Trophoblast cell (in vitro differentiated cells and primary cell): Measurements from ENCODE around the gene DMBT1.

Source experiments
- DNase-seq, 2 donors: peaks; one replicate each; pipeline ENCODE4 v3.0.0-alpha.2; 2016
- H2AFZ ChIP-seq: 2 replicates; pipeline ENCODE4 v1.6.1; 2013; ENCODE audit warnings: low read length, moderate library complexity, mild to moderate bottlenecking; ENCODE audit not compliant: insufficient read depth, poor library complexity
- H2AK5ac ChIP-seq: 2 replicates; pipeline ENCODE4 v1.6.1; 2013; ENCODE audit warnings: mild to moderate bottlenecking, low read length
- H2BK120ac ChIP-seq: 2 replicates; pipeline ENCODE4 v1.6.1; 2013; ENCODE audit warnings: low read length, mild to moderate bottlenecking, moderate library complexity; ENCODE audit not compliant: insufficient read depth, poor library complexity
- H2BK12ac ChIP-seq: 2 replicates; pipeline ENCODE4 v1.6.1; 2013; ENCODE audit warnings: mild to moderate bottlenecking, low read length, moderate library complexity
- H2BK5ac ChIP-seq: 2 replicates; pipeline ENCODE4 v1.6.1; 2013; ENCODE audit warnings: low read length, low read depth, moderate library complexity, mild to moderate bottlenecking; ENCODE audit not compliant: poor library complexity
- H3K14ac ChIP-seq: 2 replicates; pipeline ENCODE4 v1.6.1; 2013; ENCODE audit warnings: mild to moderate bottlenecking, low read length
- H3K18ac ChIP-seq: 2 replicates; pipeline ENCODE4 v1.6.1; 2013; ENCODE audit warnings: mild to moderate bottlenecking, low read length
- H3K23ac ChIP-seq: 2 replicates; pipeline ENCODE4 v1.6.1; 2013; ENCODE audit warnings: low read length
- H3K27ac ChIP-seq: 2 replicates; pipeline ENCODE4 v1.5.1; 2013; ENCODE audit warnings: low read depth, mild to moderate bottlenecking, inconsistent platforms, low read length, moderate library complexity
- H3K27me3 ChIP-seq: 2 replicates; pipeline ENCODE4 v1.6.1; 2013; ENCODE audit warnings: inconsistent platforms, mild to moderate bottlenecking, low read length, moderate library complexity; ENCODE audit not compliant: insufficient read depth
- H3K36me3 ChIP-seq, 2 experiments: 1 replicate in 1 of 2; 2 replicates in 1 of 2; pipeline ENCODE4 v1.6.1; 2013; ENCODE audit warnings: low read length in 2 of 2, mild to moderate bottlenecking in 2 of 2, moderate library complexity in 1 of 2; ENCODE audit not compliant: insufficient read depth in 2 of 2, control insufficient read depth in 1 of 2
- H3K4ac ChIP-seq: 2 replicates; pipeline ENCODE4 v1.6.1; 2013; ENCODE audit warnings: low read depth, mild to moderate bottlenecking, low read length, moderate library complexity
- H3K4me1 ChIP-seq, 2 experiments: 1 replicate in 1 of 2; 2 replicates in 1 of 2; pipeline ENCODE4 v1.6.1; 2013; ENCODE audit warnings: low read length in 2 of 2, mild to moderate bottlenecking in 2 of 2, moderate library complexity in 1 of 2; ENCODE audit not compliant: insufficient read depth in 2 of 2, control insufficient read depth in 1 of 2
- H3K4me2 ChIP-seq: 2 replicates; pipeline ENCODE4 v1.6.1; 2013; ENCODE audit warnings: inconsistent platforms, mild to moderate bottlenecking, low read length, moderate library complexity
- H3K4me3 ChIP-seq: 2 replicates; pipeline ENCODE4 v1.5.1; 2013; ENCODE audit warnings: mild to moderate bottlenecking, low read depth, low read length, inconsistent platforms
- H3K79me1 ChIP-seq: one replicate; pipeline ENCODE4 v1.6.1; 2013; ENCODE audit warnings: low read length
- H3K79me2 ChIP-seq: 2 replicates; pipeline ENCODE4 v1.6.1; 2013; ENCODE audit warnings: low read length, mild to moderate bottlenecking; ENCODE audit not compliant: control insufficient read depth, insufficient read depth, poor library complexity
- H3K9ac ChIP-seq: 2 replicates; pipeline ENCODE4 v1.6.1; 2013; ENCODE audit warnings: mild to moderate bottlenecking, low read length
- H3K9me3 ChIP-seq: 2 replicates; pipeline ENCODE4 v1.6.1; 2013; ENCODE audit warnings: low read depth, mild to moderate bottlenecking, control low read depth, inconsistent platforms, low read length; ENCODE audit not compliant: insufficient read depth
- H4K12ac ChIP-seq: 2 replicates; pipeline ENCODE4 v1.6.1; 2013; ENCODE audit warnings: low read depth, mild to moderate bottlenecking, low read length, moderate library complexity
- H4K8ac ChIP-seq: 2 replicates; pipeline ENCODE4 v1.6.1; 2013; ENCODE audit warnings: low read depth, mild to moderate bottlenecking, low read length, moderate library complexity
- H4K91ac ChIP-seq: one replicate; pipeline ENCODE4 v1.6.1; 2013; ENCODE audit warnings: low read depth, mild to moderate bottlenecking, low read length, moderate library complexity
- WGBS: extraction: QIAGEN DNeasy Blood & Tissue Kit; methylation state at CpG from one replicate; pipeline ENCODE4 v1.1.7; 2013; ENCODE audit warnings: missing lambda C conversion rate; ENCODE audit not compliant: insufficient read length, insufficient coverage; ENCODE audit errors: extremely low coverage; 5-methylcytosine and 5-hydroxymethylcytosine counted together

The DMBT1 gene

DNA sequence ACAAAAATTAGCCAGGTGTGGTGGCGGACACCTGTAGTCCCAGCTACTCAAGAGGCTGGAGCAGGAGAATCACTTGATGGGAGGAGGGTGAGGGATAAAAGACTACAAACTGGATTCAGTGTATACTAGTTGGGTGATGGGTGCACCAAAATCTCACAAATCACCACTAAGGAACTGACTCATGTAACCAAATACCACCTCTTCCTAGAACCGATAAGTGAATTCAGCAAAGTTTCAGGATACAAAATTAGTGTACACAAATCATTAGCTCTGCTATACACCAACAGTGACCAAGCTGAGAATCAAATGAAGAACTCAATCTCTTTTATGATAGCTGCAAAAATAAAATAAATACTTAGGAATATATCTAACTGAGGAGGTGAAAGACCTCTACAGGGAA, 23.0 kb upstream of the DMBT1 start:
- Histone ChIP-seq H3K9me3 (no peaks in the 10 kb centered on the region), H2AK5ac (no peak overlapping the region), H3K14ac (no peak overlapping the region), H3K27ac (no peak overlapping the region), H4K91ac (no peak overlapping the region), H3K79me1 (no peaks in the 10 kb centered on the region), H3K4me1 (no peaks in the 10 kb centered on the region), H3K4me3 (no peak overlapping the region), H3K9ac (no peak overlapping the region), H3K79me2 (no peaks in the 10 kb centered on the region), H2AFZ (no peak overlapping the region), H3K23ac (no peak overlapping the region), H3K18ac (no peak overlapping the region), H3K4me2 (no peak overlapping the region), H2BK12ac (no peak overlapping the region), H4K12ac (no peak overlapping the region), H3K27me3 (no peaks in the 10 kb centered on the region), H2BK5ac (no peak overlapping the region), H3K36me3 (no peaks in the 10 kb centered on the region), H3K4ac (no peak overlapping the region), H2BK120ac (no peak overlapping the region), H4K8ac (no peak overlapping the region)
- no peak for DNase-seq
- WGBS, result no CpG with 5 or more reads among the region's 2 CpGs

DNA sequence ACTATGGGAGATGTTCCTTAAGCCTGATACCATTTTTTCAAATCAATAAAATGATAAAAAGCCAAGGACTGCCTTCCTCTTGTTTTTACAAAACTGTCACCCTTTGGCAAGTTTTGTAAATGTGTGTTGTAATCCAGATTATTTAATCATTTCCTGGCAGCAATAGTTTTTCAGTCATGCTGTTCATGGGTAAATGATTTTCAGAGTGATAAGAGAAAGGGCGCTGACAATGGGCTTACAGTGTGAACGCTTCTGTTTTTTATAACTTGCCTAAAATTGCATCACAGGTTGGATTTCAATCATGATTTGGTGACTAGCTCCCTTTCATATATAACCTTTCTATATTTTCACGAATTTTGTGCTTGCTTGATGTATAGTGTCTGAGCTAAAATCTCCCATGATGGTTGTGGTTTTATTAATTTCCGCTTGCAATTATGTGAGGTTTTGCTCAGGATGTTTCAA, 19.0 kb upstream of the DMBT1 start:
- DNase-seq, result no peak
- Histone ChIP-seq H3K9ac (no peak overlapping the region), H3K79me1 (no peaks in the 10 kb centered on the region), H3K4me2 (no peak overlapping the region), H3K27ac (no peak overlapping the region), H3K4me1 (no peaks in the 10 kb centered on the region), H2BK12ac (no peak overlapping the region), H4K8ac (no peak overlapping the region), H3K36me3 (no peaks in the 10 kb centered on the region), H3K23ac (no peak overlapping the region), H3K4ac (no peak overlapping the region), H4K91ac (no peak overlapping the region), H2BK120ac (no peak overlapping the region), H2BK5ac (no peak overlapping the region), H3K9me3 (peaks cover 2% of the 10 kb centered on the region), H3K4me3 (no peak overlapping the region), H2AFZ (no peak overlapping the region), H3K27me3 (no peaks in the 10 kb centered on the region), H3K14ac (no peak overlapping the region), H3K79me2 (no peaks in the 10 kb centered on the region), H4K12ac (no peak overlapping the region), H2AK5ac (no peak overlapping the region), H3K18ac (no peak overlapping the region)
- WGBS, result no CpG with 5 or more reads among the region's 4 CpGs

DNA sequence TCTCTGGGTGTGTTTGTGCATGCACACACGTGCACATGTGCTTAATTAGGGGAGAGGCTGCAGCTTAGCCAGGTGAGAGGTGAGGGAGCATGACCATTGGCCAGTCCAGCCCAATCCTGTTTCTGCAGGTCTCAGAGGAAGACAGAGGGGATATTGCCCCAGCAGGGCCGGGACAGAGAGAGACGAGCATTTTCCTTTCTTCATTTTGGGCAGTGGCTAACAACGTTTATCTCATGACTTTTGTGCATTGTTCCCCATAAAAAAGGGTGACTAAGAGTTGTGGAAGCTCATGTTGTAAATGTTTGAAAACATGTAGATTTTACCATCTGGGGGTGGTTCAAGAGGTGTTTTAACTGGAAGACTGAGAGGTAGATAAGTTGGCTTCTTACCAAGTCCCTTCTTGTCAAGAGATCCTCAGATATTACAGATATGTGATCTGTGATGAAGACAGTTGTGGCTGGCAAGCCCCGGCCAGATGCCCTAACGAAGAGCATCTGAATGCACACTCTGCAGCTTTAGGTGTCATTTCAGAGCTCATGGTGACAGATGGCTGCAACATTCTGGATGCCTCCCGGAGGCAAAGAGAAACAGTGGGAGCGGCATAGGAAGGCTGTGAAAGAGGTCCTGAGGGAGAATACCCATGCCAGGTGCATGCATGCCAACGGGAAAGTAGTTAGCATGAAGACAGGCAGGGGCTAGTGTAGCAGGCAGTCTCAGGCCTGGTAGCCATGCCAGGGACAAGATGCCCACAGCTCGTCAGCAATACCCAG, 16.7 kb upstream of the DMBT1 start:
- Histone ChIP-seq H3K4me2 (no peak overlapping the region), H3K36me3 (no peaks in the 10 kb centered on the region), H3K9me3 (peaks cover 2% of the 10 kb centered on the region), H2AK5ac (no peak overlapping the region), H2AFZ (no peak overlapping the region), H4K8ac (no peak overlapping the region), H3K4ac (no peak overlapping the region), H3K79me1 (no peaks in the 10 kb centered on the region), H3K23ac (no peak overlapping the region), H2BK120ac (no peak overlapping the region), H3K27me3 (no peaks in the 10 kb centered on the region), H3K14ac (no peak overlapping the region), H3K79me2 (no peaks in the 10 kb centered on the region), H3K27ac (no peak overlapping the region), H2BK5ac (no peak overlapping the region), H2BK12ac (no peak overlapping the region), H3K4me3 (no peak overlapping the region), H3K9ac (no peak overlapping the region), H4K91ac (no peak overlapping the region), H3K18ac (no peak overlapping the region), H3K4me1 (no peaks in the 10 kb centered on the region), H4K12ac (no peak overlapping the region)
- no CpG with 5 or more reads among the region's 10 CpGs for WGBS
- no peak for DNase-seq

DNA sequence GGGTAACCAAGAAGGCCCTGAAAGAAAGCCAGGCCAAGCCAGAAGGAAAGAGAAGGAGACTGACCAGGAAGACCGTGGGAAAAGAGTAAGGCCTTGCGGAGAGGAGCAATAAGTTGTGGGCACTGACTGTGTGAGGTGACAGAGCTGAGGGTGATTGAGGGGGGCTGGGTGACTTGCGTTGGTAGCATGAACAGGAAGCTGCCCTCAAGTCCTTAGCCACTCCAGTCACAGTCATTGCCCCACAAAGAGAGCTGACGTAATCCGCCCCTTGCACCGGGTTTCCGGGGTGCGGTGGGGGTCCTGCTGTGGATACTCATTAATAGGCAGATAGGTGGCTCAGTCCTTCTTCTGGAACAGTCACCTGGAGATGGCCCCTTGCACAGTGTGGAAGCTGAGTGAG, 16.1 kb upstream of the DMBT1 start:
- Histone ChIP-seq H3K36me3 (no peaks in the 10 kb centered on the region), H3K79me2 (no peaks in the 10 kb centered on the region), H2BK12ac (no peak overlapping the region), H3K14ac (no peak overlapping the region), H3K23ac (no peak overlapping the region), H2BK120ac (no peak overlapping the region), H2AK5ac (no peak overlapping the region), H3K9ac (no peak overlapping the region), H4K91ac (no peak overlapping the region), H3K79me1 (no peaks in the 10 kb centered on the region), H3K27me3 (no peaks in the 10 kb centered on the region), H3K18ac (no peak overlapping the region), H3K4me3 (no peak overlapping the region), H3K4me2 (no peak overlapping the region), H4K12ac (no peak overlapping the region), H2BK5ac (no peak overlapping the region), H2AFZ (no peak overlapping the region), H3K27ac (no peak overlapping the region), H3K4me1 (no peaks in the 10 kb centered on the region), H3K4ac (no peak overlapping the region), H4K8ac (no peak overlapping the region), H3K9me3 (peaks cover 2% of the 10 kb centered on the region)
- WGBS, result no CpG with 5 or more reads among the region's 8 CpGs
- DNase-seq, result no peak
